Measurements from ENCODE around the gene STAT6. TPM values are rescaled to one million over a fixed set of nuclear protein-coding genes. Genes with fewer than 3 reads are reported as not detected.

STAT6 gene
- total and polyA plus RNA-seq, 2 experiments from 2014 or later = 78.9 to 80.0 TPM

DNA sequence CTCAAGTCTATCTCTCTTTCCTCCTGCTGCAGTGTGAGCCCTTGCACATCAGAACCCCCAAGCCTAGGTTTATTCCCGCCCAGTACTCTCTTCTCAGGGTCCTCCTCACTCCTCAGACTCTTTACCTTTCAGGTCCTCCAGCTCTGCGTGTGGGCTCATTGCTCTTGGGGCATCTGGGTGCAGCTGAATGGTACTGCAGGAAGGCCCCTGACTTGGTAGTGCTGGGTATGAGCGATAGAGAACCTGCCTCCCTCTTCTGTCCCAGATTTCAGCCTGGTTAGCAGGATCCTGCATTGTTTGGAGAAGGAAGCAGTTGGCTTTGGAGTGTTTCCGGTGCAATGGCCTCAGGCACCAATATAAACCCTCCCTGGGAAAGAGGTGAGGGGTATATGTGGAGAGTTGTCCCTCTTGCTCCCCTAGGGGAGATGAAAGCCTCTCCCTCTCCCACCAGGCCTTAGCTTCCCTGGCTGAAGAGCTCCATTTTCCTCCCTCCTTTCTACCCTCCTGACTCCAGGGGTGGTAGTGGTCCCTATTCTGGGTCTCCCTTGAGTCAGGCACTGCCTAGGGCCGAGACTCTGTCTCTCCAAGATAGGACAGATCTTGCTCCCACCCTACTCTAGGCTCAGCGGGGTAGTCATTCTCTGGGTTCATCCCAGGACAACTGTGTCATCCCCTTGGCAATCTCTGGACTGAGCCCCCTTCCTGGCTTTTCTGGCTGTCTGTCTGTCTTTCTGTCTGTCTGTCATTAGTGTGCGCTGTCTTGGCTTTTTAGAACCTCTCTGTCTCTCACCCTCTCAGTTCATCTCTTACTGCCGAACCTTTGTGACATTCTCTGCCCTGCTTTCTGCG lies 21.0 kb upstream of the STAT6 start:
- Histone ChIP-seq H4K20me1 (ENCODE audit: insufficient read depth, poor library complexity, severe bottlenecking) (peaks cover 36% of the 10 kb centered on the region), H3K9me2 (replicated peaks; ENCODE audit: insufficient read depth) (no peaks in the 10 kb centered on the region), H3K4me1 (ENCODE audit: insufficient read depth) (peaks cover 66% of the 10 kb centered on the region), H3K4me2 (peak overlapping the region; percentile 92), H3K79me2 (peaks cover 88% of the 10 kb centered on the region), H3K36me3 (replicated peaks; ENCODE audit: insufficient read depth, low read depth) (no peaks in the 10 kb centered on the region), H2AFZ (no peak overlapping the region), H3K4me3 (no peak overlapping the region), H3K9me3 (ENCODE audit: low read depth) (no peaks in the 10 kb centered on the region), H3K27me3 (no peaks in the 10 kb centered on the region), H3K27ac (peak overlapping the region; percentile 86)
- no peak for TF ChIP-seq EZH2phosphoT487 (IDR thresholded peaks at IDR 0.05; ENCODE audit: low read depth, severe bottlenecking, unreplicated experiment)
- no peak for TF ChIP-seq EZH2 (IDR thresholded peaks at IDR 0.05; ENCODE audit: borderline replicate concordance)
- TF ChIP-seq, protein P1, sequence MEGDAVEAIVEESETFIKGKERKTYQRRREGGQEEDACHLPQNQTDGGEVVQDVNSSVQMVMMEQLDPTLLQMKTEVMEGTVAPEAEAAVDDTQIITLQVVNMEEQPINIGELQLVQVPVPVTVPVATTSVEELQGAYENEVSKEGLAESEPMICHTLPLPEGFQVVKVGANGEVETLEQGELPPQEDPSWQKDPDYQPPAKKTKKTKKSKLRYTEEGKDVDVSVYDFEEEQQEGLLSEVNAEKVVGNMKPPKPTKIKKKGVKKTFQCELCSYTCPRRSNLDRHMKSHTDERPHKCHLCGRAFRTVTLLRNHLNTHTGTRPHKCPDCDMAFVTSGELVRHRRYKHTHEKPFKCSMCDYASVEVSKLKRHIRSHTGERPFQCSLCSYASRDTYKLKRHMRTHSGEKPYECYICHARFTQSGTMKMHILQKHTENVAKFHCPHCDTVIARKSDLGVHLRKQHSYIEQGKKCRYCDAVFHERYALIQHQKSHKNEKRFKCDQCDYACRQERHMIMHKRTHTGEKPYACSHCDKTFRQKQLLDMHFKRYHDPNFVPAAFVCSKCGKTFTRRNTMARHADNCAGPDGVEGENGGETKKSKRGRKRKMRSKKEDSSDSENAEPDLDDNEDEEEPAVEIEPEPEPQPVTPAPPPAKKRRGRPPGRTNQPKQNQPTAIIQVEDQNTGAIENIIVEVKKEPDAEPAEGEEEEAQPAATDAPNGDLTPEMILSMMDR (IDR thresholded peaks at IDR 0.05; ENCODE audit: poor library complexity) = no peak
- DNase-seq (ENCODE audit: low spot score) = no peak
- WGBS (ENCODE audit: low lambda C conversion rate, missing lambda C conversion rate) = 70% methylated on average over 9 of the region's 9 CpGs

DNA sequence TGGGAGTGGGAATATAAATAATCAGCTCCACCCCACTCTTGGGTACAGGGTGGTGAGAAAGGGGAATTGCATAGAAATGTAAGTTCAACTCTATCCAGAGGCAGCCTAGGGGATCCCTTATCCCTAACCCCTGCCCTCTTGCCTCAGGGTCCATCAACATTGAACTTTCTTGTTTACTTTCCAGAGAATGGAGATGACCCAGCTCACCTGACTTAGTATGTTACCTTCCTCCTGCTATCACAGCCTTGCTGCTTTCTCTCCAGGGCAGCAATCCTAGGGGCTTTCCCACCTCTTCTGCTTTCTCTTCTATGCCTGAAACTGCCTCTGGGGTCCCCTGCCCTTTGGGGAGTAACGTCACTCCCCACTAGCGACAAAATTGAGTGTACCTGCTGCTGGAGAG lies 19.8 kb upstream of the STAT6 start:
- 82% methylated on average over 2 of the region's 2 CpGs for WGBS (ENCODE audit: low lambda C conversion rate, missing lambda C conversion rate)
- Histone ChIP-seq H3K36me3 (replicated peaks; ENCODE audit: insufficient read depth, low read depth) (no peaks in the 10 kb centered on the region), H2AFZ (no peak overlapping the region), H3K4me3 (peak overlapping the region; percentile 27), H4K20me1 (ENCODE audit: insufficient read depth, poor library complexity, severe bottlenecking) (peaks cover 30% of the 10 kb centered on the region), H3K9me3 (ENCODE audit: low read depth) (no peaks in the 10 kb centered on the region), H3K9me2 (replicated peaks; ENCODE audit: insufficient read depth) (no peaks in the 10 kb centered on the region), H3K27me3 (no peaks in the 10 kb centered on the region), H3K4me1 (ENCODE audit: insufficient read depth) (peaks cover 65% of the 10 kb centered on the region), H3K79me2 (peaks cover 77% of the 10 kb centered on the region), H3K27ac (peak overlapping the region; percentile 98), H3K4me2 (peak overlapping the region; percentile 92)
- TF ChIP-seq EZH2 (IDR thresholded peaks at IDR 0.05; ENCODE audit: borderline replicate concordance) (no peak), EZH2phosphoT487 (IDR thresholded peaks at IDR 0.05; ENCODE audit: low read depth, severe bottlenecking, unreplicated experiment) (no peak)
- TF ChIP-seq, protein P1 (IDR thresholded peaks at IDR 0.05; ENCODE audit: poor library complexity) = no peak
- peak; percentile 43 for DNase-seq (ENCODE audit: low spot score)

DNA sequence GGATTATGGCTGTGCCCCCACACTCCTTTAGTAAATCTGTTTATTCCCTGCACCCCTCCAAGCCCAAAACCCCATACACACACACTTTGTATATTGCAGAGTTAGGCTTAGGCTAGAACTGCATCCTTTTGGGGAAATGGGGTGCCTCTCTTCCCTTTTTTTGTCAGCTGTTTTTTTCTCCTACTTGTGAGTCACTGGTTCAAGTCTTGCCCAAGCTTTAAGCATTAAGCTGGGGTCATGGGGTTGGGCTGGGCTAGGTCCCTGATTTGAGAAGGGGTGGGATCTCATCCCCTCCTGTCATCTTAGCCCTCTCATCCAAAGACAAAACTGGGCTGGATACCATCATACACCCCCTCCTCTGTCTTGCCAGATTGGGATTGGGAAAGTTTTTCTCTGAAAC lies 18.7 kb upstream of the STAT6 start:
- Histone ChIP-seq H3K27me3 (no peaks in the 10 kb centered on the region), H3K9me3 (ENCODE audit: low read depth) (no peaks in the 10 kb centered on the region), H3K9me2 (replicated peaks; ENCODE audit: insufficient read depth) (no peaks in the 10 kb centered on the region), H3K36me3 (replicated peaks; ENCODE audit: insufficient read depth, low read depth) (no peaks in the 10 kb centered on the region), H4K20me1 (ENCODE audit: insufficient read depth, poor library complexity, severe bottlenecking) (peaks cover 30% of the 10 kb centered on the region), H3K27ac (peak overlapping the region; percentile 98), H2AFZ (no peak overlapping the region), H3K4me1 (ENCODE audit: insufficient read depth) (peaks cover 55% of the 10 kb centered on the region), H3K4me3 (peak overlapping the region; percentile 79), H3K79me2 (peaks cover 66% of the 10 kb centered on the region), H3K4me2 (peak overlapping the region; percentile 92)
- TF ChIP-seq, protein P1 (IDR thresholded peaks at IDR 0.05; ENCODE audit: poor library complexity) = no peak
- TF ChIP-seq EZH2phosphoT487 (IDR thresholded peaks at IDR 0.05; ENCODE audit: low read depth, severe bottlenecking, unreplicated experiment) = no peak
- DNase-seq (ENCODE audit: low spot score) = no peak

Data from hepatocyte (in vitro differentiated cells).